ENCODE data around the gene C1orf210. TPM values are rescaled to one million over a fixed set of nuclear protein-coding genes. Genes with fewer than 3 reads are reported as not detected.

Gene C1orf210
- total RNA-seq, 1 experiment from 2014 or later, result 12.8 TPM

DNA sequence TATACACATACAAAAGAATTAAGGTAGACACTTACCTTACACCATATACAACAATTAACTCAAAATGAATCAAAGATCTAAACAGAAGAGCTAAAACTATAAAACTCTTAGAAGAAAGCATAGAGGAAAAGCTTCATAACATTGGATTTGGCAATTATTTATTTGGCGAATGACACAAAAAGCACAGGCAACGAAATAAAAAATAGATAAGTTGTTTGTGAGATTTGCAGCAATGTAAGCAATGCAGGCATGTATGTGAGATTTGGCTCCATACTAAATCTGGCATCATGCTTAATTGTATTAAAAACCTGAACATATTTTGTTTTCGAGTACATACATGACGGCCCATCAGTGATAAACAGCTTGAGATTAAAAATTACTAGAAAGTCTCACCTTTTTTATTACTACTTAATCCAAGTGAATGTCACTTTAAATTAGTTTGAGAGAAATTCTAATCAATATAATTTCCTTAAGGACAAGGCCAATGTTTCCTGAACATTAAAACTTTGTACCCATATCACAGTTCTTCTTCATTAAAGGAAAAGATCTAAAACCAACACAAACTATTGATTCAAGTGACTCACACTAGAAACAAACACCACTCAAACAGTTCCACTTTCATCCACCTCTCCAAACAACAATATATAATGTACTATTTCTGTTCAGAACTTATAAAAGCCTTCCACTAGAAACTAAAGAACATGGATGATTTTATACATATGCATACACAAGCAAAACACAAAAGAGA, 38.7 kb downstream of the C1orf210 start (continued):
- TF ChIP-seq NR2C2 (CRISPR knock-in tag; IDR thresholded peaks at IDR 0.05) (no peak), NR3C1 (CRISPR knock-in tag; conservative IDR thresholded peaks at IDR 0.05; ENCODE audit: low read depth) (no peak), ZNF423 (CRISPR knock-in tag; IDR thresholded peaks at IDR 0.05) (no peak), JUN (CRISPR knock-in tag; IDR thresholded peaks at IDR 0.05) (no peak)
- TF ChIP-seq, protein P1, sequence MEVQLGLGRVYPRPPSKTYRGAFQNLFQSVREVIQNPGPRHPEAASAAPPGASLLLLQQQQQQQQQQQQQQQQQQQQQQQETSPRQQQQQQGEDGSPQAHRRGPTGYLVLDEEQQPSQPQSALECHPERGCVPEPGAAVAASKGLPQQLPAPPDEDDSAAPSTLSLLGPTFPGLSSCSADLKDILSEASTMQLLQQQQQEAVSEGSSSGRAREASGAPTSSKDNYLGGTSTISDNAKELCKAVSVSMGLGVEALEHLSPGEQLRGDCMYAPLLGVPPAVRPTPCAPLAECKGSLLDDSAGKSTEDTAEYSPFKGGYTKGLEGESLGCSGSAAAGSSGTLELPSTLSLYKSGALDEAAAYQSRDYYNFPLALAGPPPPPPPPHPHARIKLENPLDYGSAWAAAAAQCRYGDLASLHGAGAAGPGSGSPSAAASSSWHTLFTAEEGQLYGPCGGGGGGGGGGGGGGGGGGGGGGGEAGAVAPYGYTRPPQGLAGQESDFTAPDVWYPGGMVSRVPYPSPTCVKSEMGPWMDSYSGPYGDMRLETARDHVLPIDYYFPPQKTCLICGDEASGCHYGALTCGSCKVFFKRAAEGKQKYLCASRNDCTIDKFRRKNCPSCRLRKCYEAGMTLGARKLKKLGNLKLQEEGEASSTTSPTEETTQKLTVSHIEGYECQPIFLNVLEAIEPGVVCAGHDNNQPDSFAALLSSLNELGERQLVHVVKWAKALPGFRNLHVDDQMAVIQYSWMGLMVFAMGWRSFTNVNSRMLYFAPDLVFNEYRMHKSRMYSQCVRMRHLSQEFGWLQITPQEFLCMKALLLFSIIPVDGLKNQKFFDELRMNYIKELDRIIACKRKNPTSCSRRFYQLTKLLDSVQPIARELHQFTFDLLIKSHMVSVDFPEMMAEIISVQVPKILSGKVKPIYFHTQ (CRISPR knock-in tag; IDR thresholded peaks at IDR 0.05), result no peak
- TF ChIP-seq, protein P2, sequence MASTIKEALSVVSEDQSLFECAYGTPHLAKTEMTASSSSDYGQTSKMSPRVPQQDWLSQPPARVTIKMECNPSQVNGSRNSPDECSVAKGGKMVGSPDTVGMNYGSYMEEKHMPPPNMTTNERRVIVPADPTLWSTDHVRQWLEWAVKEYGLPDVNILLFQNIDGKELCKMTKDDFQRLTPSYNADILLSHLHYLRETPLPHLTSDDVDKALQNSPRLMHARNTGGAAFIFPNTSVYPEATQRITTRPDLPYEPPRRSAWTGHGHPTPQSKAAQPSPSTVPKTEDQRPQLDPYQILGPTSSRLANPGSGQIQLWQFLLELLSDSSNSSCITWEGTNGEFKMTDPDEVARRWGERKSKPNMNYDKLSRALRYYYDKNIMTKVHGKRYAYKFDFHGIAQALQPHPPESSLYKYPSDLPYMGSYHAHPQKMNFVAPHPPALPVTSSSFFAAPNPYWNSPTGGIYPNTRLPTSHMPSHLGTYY (CRISPR knock-in tag; IDR thresholded peaks at IDR 0.05), result no peak
- TF ChIP-seq, protein P3, sequence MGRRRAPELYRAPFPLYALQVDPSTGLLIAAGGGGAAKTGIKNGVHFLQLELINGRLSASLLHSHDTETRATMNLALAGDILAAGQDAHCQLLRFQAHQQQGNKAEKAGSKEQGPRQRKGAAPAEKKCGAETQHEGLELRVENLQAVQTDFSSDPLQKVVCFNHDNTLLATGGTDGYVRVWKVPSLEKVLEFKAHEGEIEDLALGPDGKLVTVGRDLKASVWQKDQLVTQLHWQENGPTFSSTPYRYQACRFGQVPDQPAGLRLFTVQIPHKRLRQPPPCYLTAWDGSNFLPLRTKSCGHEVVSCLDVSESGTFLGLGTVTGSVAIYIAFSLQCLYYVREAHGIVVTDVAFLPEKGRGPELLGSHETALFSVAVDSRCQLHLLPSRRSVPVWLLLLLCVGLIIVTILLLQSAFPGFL (CRISPR knock-in tag; IDR thresholded peaks at IDR 0.05; ENCODE audit: borderline replicate concordance), result no peak

DNA sequence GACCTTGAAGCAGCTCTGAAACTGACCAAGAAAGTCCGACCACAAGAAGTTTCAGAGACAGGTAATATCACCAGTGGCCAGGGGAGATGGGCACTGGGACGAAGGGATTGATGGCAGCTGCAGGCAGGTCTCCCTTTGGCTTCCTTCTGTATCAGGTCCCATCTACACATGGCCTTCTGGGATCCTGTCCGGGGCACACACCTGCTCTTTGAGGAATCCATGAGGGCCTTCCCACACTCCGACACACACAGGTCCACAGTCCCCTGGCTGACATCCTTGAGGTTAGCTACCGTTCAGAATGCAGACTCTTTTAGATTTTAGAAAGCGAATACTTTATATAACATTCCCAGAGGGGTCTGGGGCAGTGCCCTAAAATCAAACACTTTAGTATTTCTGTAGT, 42.1 kb downstream of the C1orf210 start:
- no peaks in the 10 kb centered on the region for H3K4me1 Mint-ChIP-seq
- H3K27ac Mint-ChIP-seq, result no peak overlapping the region
- no peak overlapping the region for H3K4me3 Mint-ChIP-seq
- H3K27me3 Mint-ChIP-seq (ENCODE audit: low read depth), result peaks cover 18% of the 10 kb centered on the region
- no peak for ATAC-seq
- POLR2A ChIA-PET, result no interaction called here
- DNase-seq (ENCODE audit: low spot score), result no peak
- peaks cover 56% of the 10 kb centered on the region for H3K9me3 Mint-ChIP-seq
- peaks cover 26% of the 10 kb centered on the region for H3K36me3 Mint-ChIP-seq
- no peak for TF ChIP-seq JUN (CRISPR knock-in tag; IDR thresholded peaks at IDR 0.05)
- TF ChIP-seq, protein P4, sequence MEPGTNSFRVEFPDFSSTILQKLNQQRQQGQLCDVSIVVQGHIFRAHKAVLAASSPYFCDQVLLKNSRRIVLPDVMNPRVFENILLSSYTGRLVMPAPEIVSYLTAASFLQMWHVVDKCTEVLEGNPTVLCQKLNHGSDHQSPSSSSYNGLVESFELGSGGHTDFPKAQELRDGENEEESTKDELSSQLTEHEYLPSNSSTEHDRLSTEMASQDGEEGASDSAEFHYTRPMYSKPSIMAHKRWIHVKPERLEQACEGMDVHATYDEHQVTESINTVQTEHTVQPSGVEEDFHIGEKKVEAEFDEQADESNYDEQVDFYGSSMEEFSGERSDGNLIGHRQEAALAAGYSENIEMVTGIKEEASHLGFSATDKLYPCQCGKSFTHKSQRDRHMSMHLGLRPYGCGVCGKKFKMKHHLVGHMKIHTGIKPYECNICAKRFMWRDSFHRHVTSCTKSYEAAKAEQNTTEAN (CRISPR knock-in tag; IDR thresholded peaks at IDR 0.05), result no peak
- TF ChIP-seq ZNF219 (CRISPR knock-in tag; IDR thresholded peaks at IDR 0.05; ENCODE audit: borderline replicate concordance), result no peak
- no peak for TF ChIP-seq RORB (CRISPR knock-in tag; IDR thresholded peaks at IDR 0.05)
- no peak for TF ChIP-seq CBFB (CRISPR knock-in tag; IDR thresholded peaks at IDR 0.05; ENCODE audit: low read depth)
- TF ChIP-seq, protein P5, sequence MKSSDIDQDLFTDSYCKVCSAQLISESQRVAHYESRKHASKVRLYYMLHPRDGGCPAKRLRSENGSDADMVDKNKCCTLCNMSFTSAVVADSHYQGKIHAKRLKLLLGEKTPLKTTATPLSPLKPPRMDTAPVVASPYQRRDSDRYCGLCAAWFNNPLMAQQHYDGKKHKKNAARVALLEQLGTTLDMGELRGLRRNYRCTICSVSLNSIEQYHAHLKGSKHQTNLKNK (CRISPR knock-in tag; IDR thresholded peaks at IDR 0.05), result no peak
- CTCF ChIA-PET, result interaction anchor here (1.0 to 1.7 kb wide), 2 partner anchors 42 to 171 kb away, joined by 3 to 4 read pairs; partner anchors contain the start of gene C1orf210

DNA sequence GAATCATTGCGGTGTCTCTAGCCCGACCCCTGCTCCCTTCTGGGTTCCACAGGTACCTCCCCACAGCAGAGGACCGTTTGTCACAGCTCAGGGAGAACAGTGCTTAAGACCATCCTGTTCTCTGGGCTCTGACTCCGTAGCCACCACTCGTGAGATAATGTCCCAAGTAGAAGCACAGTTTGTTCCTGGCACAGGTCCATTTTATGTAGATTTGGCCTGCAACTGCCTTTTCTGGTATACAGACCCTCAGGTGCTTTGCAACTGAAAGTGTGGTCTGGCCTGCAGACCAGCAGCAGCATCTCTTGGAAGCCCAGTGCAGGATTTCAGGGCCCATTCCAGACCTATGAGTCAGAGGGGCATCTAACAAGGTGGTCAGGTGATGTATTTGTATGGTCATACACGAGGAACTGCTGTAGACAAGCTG, 44.0 kb downstream of the C1orf210 start:
- Mint-ChIP-seq H3K9me3 (peaks cover 38% of the 10 kb centered on the region), H3K4me1 (no peaks in the 10 kb centered on the region), H3K27ac (no peak overlapping the region), H3K27me3 (ENCODE audit: low read depth) (peaks cover 13% of the 10 kb centered on the region), H3K4me3 (no peak overlapping the region), H3K36me3 (peaks cover 13% of the 10 kb centered on the region)
- ATAC-seq (no peak), DNase-seq (ENCODE audit: low spot score) (no peak)
- POLR2A ChIA-PET, result no interaction called here
- CTCF ChIA-PET, result interaction anchor here (1.2 kb wide), 1 partner anchor 173 kb away, joined by 5 read pairs; no protein-coding TSS in a partner anchor
- no peak for TF ChIP-seq FOXP1 (CRISPR knock-in tag; IDR thresholded peaks at IDR 0.05; ENCODE audit: borderline replicate concordance)
- TF ChIP-seq RELA (CRISPR knock-in tag; IDR thresholded peaks at IDR 0.05; ENCODE audit: borderline replicate concordance), result no peak
- TF ChIP-seq, protein P6, sequence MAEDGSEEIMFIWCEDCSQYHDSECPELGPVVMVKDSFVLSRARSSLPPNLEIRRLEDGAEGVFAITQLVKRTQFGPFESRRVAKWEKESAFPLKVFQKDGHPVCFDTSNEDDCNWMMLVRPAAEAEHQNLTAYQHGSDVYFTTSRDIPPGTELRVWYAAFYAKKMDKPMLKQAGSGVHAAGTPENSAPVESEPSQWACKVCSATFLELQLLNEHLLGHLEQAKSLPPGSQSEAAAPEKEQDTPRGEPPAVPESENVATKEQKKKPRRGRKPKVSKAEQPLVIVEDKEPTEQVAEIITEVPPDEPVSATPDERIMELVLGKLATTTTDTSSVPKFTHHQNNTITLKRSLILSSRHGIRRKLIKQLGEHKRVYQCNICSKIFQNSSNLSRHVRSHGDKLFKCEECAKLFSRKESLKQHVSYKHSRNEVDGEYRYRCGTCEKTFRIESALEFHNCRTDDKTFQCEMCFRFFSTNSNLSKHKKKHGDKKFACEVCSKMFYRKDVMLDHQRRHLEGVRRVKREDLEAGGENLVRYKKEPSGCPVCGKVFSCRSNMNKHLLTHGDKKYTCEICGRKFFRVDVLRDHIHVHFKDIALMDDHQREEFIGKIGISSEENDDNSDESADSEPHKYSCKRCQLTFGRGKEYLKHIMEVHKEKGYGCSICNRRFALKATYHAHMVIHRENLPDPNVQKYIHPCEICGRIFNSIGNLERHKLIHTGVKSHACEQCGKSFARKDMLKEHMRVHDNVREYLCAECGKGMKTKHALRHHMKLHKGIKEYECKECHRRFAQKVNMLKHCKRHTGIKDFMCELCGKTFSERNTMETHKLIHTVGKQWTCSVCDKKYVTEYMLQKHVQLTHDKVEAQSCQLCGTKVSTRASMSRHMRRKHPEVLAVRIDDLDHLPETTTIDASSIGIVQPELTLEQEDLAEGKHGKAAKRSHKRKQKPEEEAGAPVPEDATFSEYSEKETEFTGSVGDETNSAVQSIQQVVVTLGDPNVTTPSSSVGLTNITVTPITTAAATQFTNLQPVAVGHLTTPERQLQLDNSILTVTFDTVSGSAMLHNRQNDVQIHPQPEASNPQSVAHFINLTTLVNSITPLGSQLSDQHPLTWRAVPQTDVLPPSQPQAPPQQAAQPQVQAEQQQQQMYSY (CRISPR knock-in tag; IDR thresholded peaks at IDR 0.05), result no peak
- TF ChIP-seq, protein P7, sequence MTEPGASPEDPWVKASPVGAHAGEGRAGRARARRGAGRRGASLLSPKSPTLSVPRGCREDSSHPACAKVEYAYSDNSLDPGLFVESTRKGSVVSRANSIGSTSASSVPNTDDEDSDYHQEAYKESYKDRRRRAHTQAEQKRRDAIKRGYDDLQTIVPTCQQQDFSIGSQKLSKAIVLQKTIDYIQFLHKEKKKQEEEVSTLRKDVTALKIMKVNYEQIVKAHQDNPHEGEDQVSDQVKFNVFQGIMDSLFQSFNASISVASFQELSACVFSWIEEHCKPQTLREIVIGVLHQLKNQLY (CRISPR knock-in tag; IDR thresholded peaks at IDR 0.05), result no peak
- TF ChIP-seq, protein P8, sequence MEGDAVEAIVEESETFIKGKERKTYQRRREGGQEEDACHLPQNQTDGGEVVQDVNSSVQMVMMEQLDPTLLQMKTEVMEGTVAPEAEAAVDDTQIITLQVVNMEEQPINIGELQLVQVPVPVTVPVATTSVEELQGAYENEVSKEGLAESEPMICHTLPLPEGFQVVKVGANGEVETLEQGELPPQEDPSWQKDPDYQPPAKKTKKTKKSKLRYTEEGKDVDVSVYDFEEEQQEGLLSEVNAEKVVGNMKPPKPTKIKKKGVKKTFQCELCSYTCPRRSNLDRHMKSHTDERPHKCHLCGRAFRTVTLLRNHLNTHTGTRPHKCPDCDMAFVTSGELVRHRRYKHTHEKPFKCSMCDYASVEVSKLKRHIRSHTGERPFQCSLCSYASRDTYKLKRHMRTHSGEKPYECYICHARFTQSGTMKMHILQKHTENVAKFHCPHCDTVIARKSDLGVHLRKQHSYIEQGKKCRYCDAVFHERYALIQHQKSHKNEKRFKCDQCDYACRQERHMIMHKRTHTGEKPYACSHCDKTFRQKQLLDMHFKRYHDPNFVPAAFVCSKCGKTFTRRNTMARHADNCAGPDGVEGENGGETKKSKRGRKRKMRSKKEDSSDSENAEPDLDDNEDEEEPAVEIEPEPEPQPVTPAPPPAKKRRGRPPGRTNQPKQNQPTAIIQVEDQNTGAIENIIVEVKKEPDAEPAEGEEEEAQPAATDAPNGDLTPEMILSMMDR (IDR thresholded peaks at IDR 0.05), result no peak
- no peak for TF ChIP-seq SMAD4 (CRISPR knock-in tag; IDR thresholded peaks at IDR 0.05)
